Keratinocyte (primary cell): ENCODE results near the gene DSTN. TPM values are rescaled to one million over a fixed set of nuclear protein-coding genes. Genes with fewer than 3 reads are reported as not detected.

Experiments used
- DNase-seq: peaks from one replicate; pipeline ENCODE4 v3.0.0-alpha.2; 2011; ENCODE audit warnings: low read depth, missing footprints, low spot score
- FAIRE-seq: peaks from 2 replicates; lab custom pipeline; 2011; peaks lifted over from hg19 to GRCh38; lab: Jason Lieb, UNC
- H2AFZ ChIP-seq: 2 replicates; pipeline ENCODE4 v1.6.0; 2012; ENCODE audit warnings: low read length, control low read depth, inconsistent platforms; ENCODE audit not compliant: control insufficient read depth
- H3K27ac ChIP-seq: 2 replicates; pipeline ENCODE4 v1.5.1; 2011; ENCODE audit warnings: low read length; ENCODE audit not compliant: control insufficient read depth, insufficient read depth
- H3K27me3 ChIP-seq: 3 replicates; pipeline ENCODE4 v1.6.0; 2011; ENCODE audit warnings: low read length; ENCODE audit not compliant: control insufficient read depth, insufficient read depth; ENCODE audit errors: extremely low read depth
- H3K36me3 ChIP-seq, 2 experiments: 2 replicates in 1 of 2; 3 replicates in 1 of 2; pipeline ENCODE4 v1.5.1; 2011; ENCODE audit warnings: low read length in 2 of 2, mild to moderate bottlenecking in 1 of 2; ENCODE audit not compliant: control insufficient read depth in 2 of 2, insufficient read depth in 2 of 2; ENCODE audit errors: extremely low read depth in 1 of 2
- H3K4me1 ChIP-seq: 3 replicates; pipeline ENCODE4 v1.5.1; 2011; ENCODE audit warnings: low read length; ENCODE audit not compliant: control insufficient read depth, insufficient read depth; ENCODE audit errors: extremely low read depth
- H3K4me2 ChIP-seq: 3 replicates; pipeline ENCODE4 v1.6.0; 2011; ENCODE audit warnings: low read depth, low read length; ENCODE audit not compliant: control insufficient read depth, insufficient read depth; ENCODE audit errors: extremely low read depth
- H3K4me3 ChIP-seq, 3 experiments: fragments of 200-600 bp in 1 of 3; sonication (generic) in 1 of 3; 2 replicates in 2 of 3; 3 replicates in 1 of 3; pipeline ENCODE4 v1.5.1; 2011 to 2016; ENCODE audit warnings: low read length in 3 of 3, mild to moderate bottlenecking in 3 of 3, control low read depth in 2 of 3, inconsistent platforms in 1 of 3, low read depth in 1 of 3, mixed read lengths in 1 of 3, mixed run types in 1 of 3, moderate library complexity in 1 of 3; ENCODE audit not compliant: control insufficient read depth in 2 of 3, insufficient read depth in 2 of 3; ENCODE audit errors: extremely low read depth in 1 of 3
- H3K79me2 ChIP-seq: 2 replicates; pipeline ENCODE4 v1.6.0; 2012; ENCODE audit warnings: low read length; ENCODE audit not compliant: control insufficient read depth, insufficient read depth
- H3K9ac ChIP-seq: 3 replicates; pipeline ENCODE4 v1.6.0; 2011; ENCODE audit warnings: low read length; ENCODE audit not compliant: control insufficient read depth, insufficient read depth; ENCODE audit errors: extremely low read depth
- H3K9me1 ChIP-seq: 3 replicates; pipeline ENCODE4 v1.6.0; 2011; ENCODE audit warnings: low read length; ENCODE audit not compliant: control insufficient read depth, insufficient read depth; ENCODE audit errors: extremely low read depth
- H3K9me3 ChIP-seq: 2 replicates; pipeline ENCODE4 v1.5.1; 2012; ENCODE audit warnings: low read depth, low read length; ENCODE audit not compliant: control insufficient read depth
- H4K20me1 ChIP-seq: 3 replicates; pipeline ENCODE4 v1.6.0; 2011; ENCODE audit warnings: low read length; ENCODE audit not compliant: control insufficient read depth, insufficient read depth; ENCODE audit errors: extremely low read depth
- CTCF ChIP-seq, 3 experiments: IDR thresholded peaks in 1 of 3; conservative IDR thresholded peaks in 1 of 3; optimal IDR thresholded peaks in 1 of 3; 2 replicates in 2 of 3; 3 replicates in 1 of 3; pipeline versions ENCODE3 to v1.5.1; 2011; ENCODE audit warnings: low read length in 3 of 3, mild to moderate bottlenecking in 3 of 3, moderate library complexity in 2 of 3, control low read depth in 1 of 3, inconsistent platforms in 1 of 3; ENCODE audit not compliant: insufficient read depth in 2 of 3; ENCODE audit errors: extremely low read depth in 1 of 3
- EZH2 ChIP-seq: IDR thresholded peaks from one replicate; pipeline ENCODE4 v1.6.1; 2012; ENCODE audit warnings: inconsistent platforms, mild to moderate bottlenecking, low read length, moderate library complexity
- dilution Hi-C: fragments of 300-500 bp; cut with MboI; formaldehyde crosslinking; loops from one replicate; pipeline ENCODE4 v1.7.0; 2020; ENCODE audit warnings: low sequenced_read_pairs; ENCODE audit not compliant: extremely low pct_ligation_motif_present
- polyA plus RNA-seq, 5 experiments: library from polyadenylated mRNA; depleted of rRNA in 3 of 5; stranded (reverse) in 3 of 5; stranded (forward) in 1 of 5; unstranded in 1 of 5; fragments of >200 nt; gene quantifications; 1 replicate in 1 of 5; 2 replicates in 3 of 5; 3 replicates in 1 of 5; pipeline versions ENCODE4 v1.2.1 to v1.2.3, GENCODE V29; 2011 to 2012; ENCODE audit warnings: missing spikeins in 2 of 5, low read depth in 1 of 5, low replicate concordance in 1 of 5

DSTN gene
- polyA plus RNA-seq, 1 donor (not counting 4 experiments of a cell fraction or from before 2014, with no cell fraction given), result 288 TPM

- Histone ChIP-seq H3K4me2 (no peak overlapping the region), H4K20me1 (no peaks in the 10 kb centered on the region), H3K27ac (no peak overlapping the region), H3K36me3 (no peaks in the 10 kb centered on the region), H3K9me1 (no peaks in the 10 kb centered on the region), H3K9me3 (no peaks in the 10 kb centered on the region), H3K79me2 (no peaks in the 10 kb centered on the region), H3K9ac (no peak overlapping the region), H2AFZ (no peak overlapping the region), H3K4me1 (peaks cover 6% of the 10 kb centered on the region), H3K4me3 (no peak overlapping the region), H3K27me3 (no peaks in the 10 kb centered on the region)
- dilution Hi-C loops, result no loop called here
- peak; percentile 26 for FAIRE-seq
- TF ChIP-seq CTCF (optimal IDR thresholded peaks at IDR 0.05 in 1 of 3, IDR thresholded peaks at IDR 0.05 in 1 of 3, conservative IDR thresholded peaks at IDR 0.05 in 1 of 3; ENCODE audit: extremely low read depth in 1 of 3, insufficient read depth in 2 of 3, low read length in 3 of 3) (no peak), EZH2 (no peak)
- no peak for DNase-seq
Measured at GRCh38 chr20:17524560-17524959, 45.3 kb upstream of the DSTN start.

- TF ChIP-seq EZH2, result no peak
- TF ChIP-seq CTCF (optimal IDR thresholded peaks at IDR 0.05 in 1 of 3, IDR thresholded peaks at IDR 0.05 in 1 of 3, conservative IDR thresholded peaks at IDR 0.05 in 1 of 3; ENCODE audit: extremely low read depth in 1 of 3, insufficient read depth in 2 of 3, low read length in 3 of 3), result no peak
- Histone ChIP-seq H3K27ac (no peak overlapping the region), H3K27me3 (no peaks in the 10 kb centered on the region), H3K9me1 (no peaks in the 10 kb centered on the region), H3K4me3 (no peak overlapping the region), H3K36me3 (no peaks in the 10 kb centered on the region), H4K20me1 (no peaks in the 10 kb centered on the region), H3K4me1 (peaks cover 6% of the 10 kb centered on the region), H3K79me2 (no peaks in the 10 kb centered on the region), H2AFZ (no peak overlapping the region), H3K4me2 (no peak overlapping the region), H3K9me3 (no peaks in the 10 kb centered on the region), H3K9ac (no peak overlapping the region)
- dilution Hi-C loops, result no loop called here
- FAIRE-seq (no peak), DNase-seq (no peak)
Measured at GRCh38 chr20:17525132-17525531, 44.7 kb upstream of the DSTN start.
